Measurements from ENCODE around the gene SESN1.

Gene SESN1

DNA sequence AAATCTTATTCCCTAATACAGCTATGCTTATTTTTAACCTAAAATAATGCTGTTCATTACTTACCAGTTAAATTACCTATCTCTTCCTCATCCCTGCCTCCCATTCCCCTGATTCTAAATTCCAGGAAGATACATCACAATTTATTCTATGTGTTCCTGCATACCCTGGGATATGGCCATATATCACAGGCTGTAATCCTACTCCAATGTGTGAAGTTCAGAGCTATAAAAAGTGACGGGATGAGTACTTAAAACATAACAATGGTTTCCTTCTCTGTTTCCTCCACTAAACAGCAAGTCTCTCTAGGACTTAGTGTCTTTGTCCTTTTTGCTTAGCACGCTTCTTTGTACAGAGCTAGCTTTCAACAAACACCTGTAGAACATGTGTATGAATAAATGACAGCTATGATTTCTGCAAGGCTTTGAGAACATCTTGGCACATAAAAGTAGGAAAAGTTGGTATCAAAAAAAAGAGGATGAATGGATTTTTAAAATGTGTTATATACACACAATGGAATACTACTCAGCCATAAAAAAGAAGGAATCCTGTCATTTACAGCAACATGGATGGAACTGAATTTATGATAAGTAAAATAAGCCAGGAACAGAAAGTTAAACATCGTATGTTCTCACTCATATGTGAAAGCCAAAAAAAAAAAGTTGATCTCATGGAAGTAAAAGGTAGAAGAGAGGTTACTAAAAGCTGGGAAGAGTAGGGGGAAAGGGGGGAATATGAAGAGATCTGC, 45.8 kb downstream of the SESN1 start:
- H3K36me3 ChIP-seq (ENCODE audit: low read depth), result no peaks in the 10 kb centered on the region
- H3K9me3 ChIP-seq (ENCODE audit: severe bottlenecking), result no peaks in the 10 kb centered on the region
- no peaks in the 10 kb centered on the region for H3K27me3 ChIP-seq (ENCODE audit: insufficient read depth, poor library complexity, severe bottlenecking)
- ATAC-seq (ENCODE audit: low read depth) (no peak), DNase-seq (ENCODE audit: low spot score) (no peak)
- peaks cover 20% of the 10 kb centered on the region for H3K4me1 ChIP-seq (ENCODE audit: insufficient read depth, poor library complexity, severe bottlenecking)
- TF ChIP-seq, protein P1, sequence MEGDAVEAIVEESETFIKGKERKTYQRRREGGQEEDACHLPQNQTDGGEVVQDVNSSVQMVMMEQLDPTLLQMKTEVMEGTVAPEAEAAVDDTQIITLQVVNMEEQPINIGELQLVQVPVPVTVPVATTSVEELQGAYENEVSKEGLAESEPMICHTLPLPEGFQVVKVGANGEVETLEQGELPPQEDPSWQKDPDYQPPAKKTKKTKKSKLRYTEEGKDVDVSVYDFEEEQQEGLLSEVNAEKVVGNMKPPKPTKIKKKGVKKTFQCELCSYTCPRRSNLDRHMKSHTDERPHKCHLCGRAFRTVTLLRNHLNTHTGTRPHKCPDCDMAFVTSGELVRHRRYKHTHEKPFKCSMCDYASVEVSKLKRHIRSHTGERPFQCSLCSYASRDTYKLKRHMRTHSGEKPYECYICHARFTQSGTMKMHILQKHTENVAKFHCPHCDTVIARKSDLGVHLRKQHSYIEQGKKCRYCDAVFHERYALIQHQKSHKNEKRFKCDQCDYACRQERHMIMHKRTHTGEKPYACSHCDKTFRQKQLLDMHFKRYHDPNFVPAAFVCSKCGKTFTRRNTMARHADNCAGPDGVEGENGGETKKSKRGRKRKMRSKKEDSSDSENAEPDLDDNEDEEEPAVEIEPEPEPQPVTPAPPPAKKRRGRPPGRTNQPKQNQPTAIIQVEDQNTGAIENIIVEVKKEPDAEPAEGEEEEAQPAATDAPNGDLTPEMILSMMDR (IDR thresholded peaks at IDR 0.05; ENCODE audit: poor library complexity, severe bottlenecking), result no peak
- H3K27ac ChIP-seq (ENCODE audit: poor library complexity, severe bottlenecking), result no peak overlapping the region
- no peak overlapping the region for H3K4me3 ChIP-seq (ENCODE audit: severe bottlenecking)

DNA sequence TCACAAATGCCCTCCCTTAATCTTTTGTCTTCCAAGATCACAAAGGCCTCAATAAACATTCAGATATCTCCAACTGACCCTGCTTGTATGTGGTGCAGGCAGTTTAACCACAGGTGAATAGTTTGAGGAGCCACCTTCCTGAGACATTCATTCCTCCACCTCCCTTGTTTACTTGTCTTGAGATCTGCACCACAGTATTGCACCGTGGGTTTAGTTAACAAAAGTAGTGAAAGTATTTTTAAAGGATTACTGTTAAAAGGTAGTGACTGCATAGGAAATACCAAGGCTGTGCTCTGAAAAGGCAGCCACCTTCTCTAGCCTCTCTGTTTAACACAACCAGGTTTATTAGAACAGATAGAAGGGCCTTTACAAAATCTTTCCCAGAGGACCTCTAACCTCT, 46.5 kb downstream of the SESN1 start:
- TF ChIP-seq, protein P1 (IDR thresholded peaks at IDR 0.05; ENCODE audit: poor library complexity, severe bottlenecking), result no peak
- Histone ChIP-seq H3K4me3 (ENCODE audit: severe bottlenecking) (no peak overlapping the region), H3K27ac (ENCODE audit: poor library complexity, severe bottlenecking) (no peak overlapping the region), H3K27me3 (ENCODE audit: insufficient read depth, poor library complexity, severe bottlenecking) (no peaks in the 10 kb centered on the region), H3K9me3 (ENCODE audit: severe bottlenecking) (no peaks in the 10 kb centered on the region), H3K36me3 (ENCODE audit: low read depth) (no peaks in the 10 kb centered on the region), H3K4me1 (ENCODE audit: insufficient read depth, poor library complexity, severe bottlenecking) (peaks cover 20% of the 10 kb centered on the region)
- DNase-seq (ENCODE audit: low spot score) (no peak), ATAC-seq (ENCODE audit: low read depth) (no peak)

DNA sequence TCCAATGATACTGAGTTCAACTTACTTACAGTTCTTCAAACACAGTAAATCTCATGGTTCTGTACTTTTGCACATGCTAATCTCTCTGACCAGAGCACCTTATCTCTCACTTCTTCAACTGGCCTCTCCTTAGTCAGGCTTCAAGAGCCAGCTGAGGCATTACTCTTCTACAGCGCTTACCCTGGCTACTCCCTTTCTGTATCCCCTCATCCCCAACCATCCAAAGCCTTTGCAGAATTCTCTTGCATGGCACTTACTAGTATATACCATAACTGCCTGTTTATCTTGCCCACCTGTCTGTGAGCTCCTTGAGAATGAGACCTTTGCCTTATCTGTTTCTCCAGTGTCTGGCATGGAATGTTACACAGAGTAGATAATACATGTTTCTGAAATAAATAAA, 49.2 kb downstream of the SESN1 start:
- TF ChIP-seq, protein P1 (IDR thresholded peaks at IDR 0.05; ENCODE audit: poor library complexity, severe bottlenecking), result no peak
- ATAC-seq (ENCODE audit: low read depth) (no peak), DNase-seq (ENCODE audit: low spot score) (no peak)
- Histone ChIP-seq H3K27me3 (ENCODE audit: insufficient read depth, poor library complexity, severe bottlenecking) (no peaks in the 10 kb centered on the region), H3K9me3 (ENCODE audit: severe bottlenecking) (no peaks in the 10 kb centered on the region), H3K27ac (ENCODE audit: poor library complexity, severe bottlenecking) (no peak overlapping the region), H3K4me3 (ENCODE audit: severe bottlenecking) (no peak overlapping the region), H3K4me1 (ENCODE audit: insufficient read depth, poor library complexity, severe bottlenecking) (peaks cover 12% of the 10 kb centered on the region), H3K36me3 (ENCODE audit: low read depth) (no peaks in the 10 kb centered on the region)

DNA sequence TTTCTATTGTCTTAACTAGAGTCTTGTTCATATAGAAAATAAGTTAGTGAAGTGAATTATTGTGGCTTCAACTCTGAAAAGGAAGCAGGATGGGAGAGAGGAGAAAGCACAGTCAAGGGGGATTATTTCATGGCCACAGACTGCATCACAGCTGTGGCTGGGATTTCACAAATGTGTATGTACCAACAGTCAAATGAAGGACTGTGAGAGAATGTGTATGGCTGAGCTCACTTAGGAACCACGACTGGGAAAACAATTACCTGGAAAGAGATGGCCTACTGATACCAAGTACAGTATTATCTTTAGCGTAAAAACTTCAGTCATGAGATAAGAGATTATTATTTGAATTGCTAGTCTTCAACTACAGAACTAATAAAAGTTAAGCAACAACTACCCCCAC, 54.9 kb downstream of the SESN1 start:
- Histone ChIP-seq H3K4me3 (ENCODE audit: severe bottlenecking) (no peak overlapping the region), H3K9me3 (ENCODE audit: severe bottlenecking) (no peaks in the 10 kb centered on the region), H3K4me1 (ENCODE audit: insufficient read depth, poor library complexity, severe bottlenecking) (no peaks in the 10 kb centered on the region), H3K27ac (ENCODE audit: poor library complexity, severe bottlenecking) (no peak overlapping the region), H3K27me3 (ENCODE audit: insufficient read depth, poor library complexity, severe bottlenecking) (no peaks in the 10 kb centered on the region), H3K36me3 (ENCODE audit: low read depth) (no peaks in the 10 kb centered on the region)
- DNase-seq (ENCODE audit: low spot score) (no peak), ATAC-seq (ENCODE audit: low read depth) (no peak)
- TF ChIP-seq, protein P1 (IDR thresholded peaks at IDR 0.05; ENCODE audit: poor library complexity, severe bottlenecking), result no peak

DNA sequence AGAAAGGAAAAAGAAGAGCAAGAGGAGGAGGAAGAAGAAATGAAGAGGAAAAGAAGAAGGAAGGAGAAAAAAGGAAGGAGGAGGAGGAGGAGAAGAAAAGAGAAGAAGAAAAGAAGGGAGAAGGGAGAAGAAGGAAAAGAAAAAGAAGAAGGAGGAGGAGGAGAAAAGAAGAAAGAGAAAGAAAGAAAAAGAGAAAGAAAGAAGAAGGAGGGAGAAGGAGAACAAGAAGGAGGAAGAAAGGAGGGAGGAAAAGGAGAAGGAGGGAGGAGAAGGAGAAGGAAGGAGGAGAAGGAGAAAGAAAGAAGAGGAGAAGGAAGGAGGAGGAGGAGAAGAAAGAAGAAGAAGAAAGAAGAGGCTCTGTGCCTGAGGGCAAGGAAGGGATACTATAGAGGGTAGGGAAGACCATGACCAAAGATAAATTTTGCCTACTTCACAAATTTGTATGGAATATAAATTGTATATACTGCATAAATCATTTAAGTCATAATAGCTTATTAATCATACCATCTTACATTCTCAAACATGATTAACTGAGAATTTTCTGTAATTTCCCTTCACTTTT, 55.7 kb downstream of the SESN1 start:
- DNase-seq (ENCODE audit: low spot score), result no peak
- TF ChIP-seq, protein P1 (IDR thresholded peaks at IDR 0.05; ENCODE audit: poor library complexity, severe bottlenecking), result no peak
- Histone ChIP-seq H3K4me3 (ENCODE audit: severe bottlenecking) (no peak overlapping the region), H3K27ac (ENCODE audit: poor library complexity, severe bottlenecking) (no peak overlapping the region), H3K27me3 (ENCODE audit: insufficient read depth, poor library complexity, severe bottlenecking) (no peaks in the 10 kb centered on the region), H3K4me1 (ENCODE audit: insufficient read depth, poor library complexity, severe bottlenecking) (no peaks in the 10 kb centered on the region), H3K36me3 (ENCODE audit: low read depth) (no peaks in the 10 kb centered on the region), H3K9me3 (ENCODE audit: severe bottlenecking) (no peaks in the 10 kb centered on the region)
- no peak for ATAC-seq (ENCODE audit: low read depth)

All from RWPE2 (cell line).